PC-3 (cell line): ENCODE results near the gene DNAH2. TPM values are rescaled to one million over a fixed set of nuclear protein-coding genes. Genes with fewer than 3 reads are reported as not detected.

Experiments used
- ATAC-seq: fragments of 200-7000 bp; cut with Tn5 transposase; 2 replicates; pipeline ENCODE4 v1.9.1; 2020; ENCODE audit warnings: mild to moderate bottlenecking, moderate library complexity
- BruUV-seq: library from RNA; stranded (reverse); fragments of 400-500 nt; replicated peaks from 2 replicates; lab custom pipeline; 2021; lab: Mats Ljungman, UMichigan
- CTCF ChIA-PET: fragments of 300-600 bp; sonication (Branson Sonifier 250); formaldehyde crosslinking; loops from one replicate; lab custom pipeline; 2022; ENCODE audit warnings: antibody characterized with exemption; lab: Charles Lee
- POLR2A ChIA-PET: fragments of 300-600 bp; sonication (Branson Sonifier 250); formaldehyde crosslinking; loops from one replicate; lab custom pipeline; 2022; ENCODE audit warnings: antibody characterized with exemption; ENCODE audit not compliant: unreplicated experiment; lab: Charles Lee
- DNase-seq: peaks from one replicate; pipeline ENCODE4 v3.0.0-alpha.2; 2015
- H2AFZ ChIP-seq: fragments of 300-600 bp; sonication (generic); 2 replicates; pipeline ENCODE4 v1.6.0; 2016; ENCODE audit warnings: antibody characterized with exemption, low read length
- H3F3A ChIP-seq: fragments of 300-600 bp; sonication (generic); one replicate; pipeline ENCODE4 v1.6.0; 2017; ENCODE audit warnings: antibody characterized with exemption, low read length, control low read depth, mild to moderate bottlenecking; ENCODE audit not compliant: unreplicated experiment
- H3K27ac ChIP-seq: fragments of 300-600 bp; sonication (generic); 2 replicates; pipeline ENCODE4 v1.5.1; 2016; ENCODE audit warnings: mild to moderate bottlenecking, low read length
- H3K27me3 ChIP-seq: fragments of 300-600 bp; sonication (generic); 2 replicates; pipeline ENCODE4 v1.6.1; 2016; ENCODE audit warnings: low read length, mixed read lengths
- H3K36me3 ChIP-seq: fragments of 300-600 bp; sonication (generic); 2 replicates; pipeline ENCODE4 v1.6.1; 2016; ENCODE audit warnings: low read depth, mixed run types, low read length, mixed read lengths
- H3K4me1 ChIP-seq: fragments of 300-600 bp; sonication (generic); 2 replicates; pipeline ENCODE4 v1.5.1; 2016; ENCODE audit warnings: low read length; ENCODE audit not compliant: insufficient read depth
- H3K4me2 ChIP-seq: fragments of 300-600 bp; sonication (generic); 2 replicates; pipeline ENCODE4 v1.6.0; 2016; ENCODE audit warnings: low read length
- H3K4me3 ChIP-seq: fragments of 300-600 bp; sonication (generic); 2 replicates; pipeline ENCODE4 v1.5.1; 2016; ENCODE audit warnings: mild to moderate bottlenecking, low read length, mixed read lengths
- H3K79me2 ChIP-seq: fragments of 300-600 bp; sonication (generic); 2 replicates; pipeline ENCODE4 v1.6.1; 2017; ENCODE audit warnings: low read length, mixed read lengths
- H3K9ac ChIP-seq: fragments of 300-600 bp; sonication (generic); 2 replicates; pipeline ENCODE4 v1.6.0; 2016; ENCODE audit warnings: mild to moderate bottlenecking, low read length
- H3K9me2 ChIP-seq: fragments of 300-600 bp; sonication (generic); replicated peaks from 2 replicates; pipeline ENCODE4 v1.6.1; 2016; ENCODE audit warnings: mixed run types, low read length, mixed read lengths
- H3K9me3 ChIP-seq: fragments of 300-600 bp; sonication (generic); 2 replicates; pipeline ENCODE4 v1.6.1; 2016; ENCODE audit warnings: low read length, mixed read lengths
- H4K20me1 ChIP-seq: fragments of 300-600 bp; sonication (generic); 2 replicates; pipeline ENCODE4 v1.6.1; 2016; ENCODE audit warnings: low read length, mixed read lengths
- CTCF ChIP-seq: fragments of 300-600 bp; sonication (generic); conservative IDR thresholded peaks from 2 replicates; pipeline ENCODE4 v1.5.1; 2017; ENCODE audit warnings: antibody characterized with exemption, low read depth, mild to moderate bottlenecking, low read length
- EZH2 ChIP-seq: fragments of 300-600 bp; sonication (generic); IDR thresholded peaks from one replicate; pipeline ENCODE4 v1.6.1; 2017; ENCODE audit warnings: antibody characterized with exemption, mild to moderate bottlenecking, low read length; ENCODE audit not compliant: unreplicated experiment
- EZH2phosphoT487 ChIP-seq: fragments of 300-600 bp; sonication (generic); IDR thresholded peaks from 2 replicates; pipeline ENCODE4 v1.6.1; 2018; ENCODE audit warnings: mild to moderate bottlenecking, antibody characterized with exemption, low read length, borderline replicate concordance
- intact Hi-C: fragments of 100-400 bp; cut with micrococcal nuclease; formaldehyde crosslinking; loops from 2 replicates; pipeline ENCODE4 v1.9.0; 2023
- total RNA-seq: library from RNA; depleted of rRNA; stranded (reverse); fragments of >200 nt; gene quantifications from 2 replicates; pipeline ENCODE4 v1.2.3, GENCODE V29; 2014

Gene DNAH2
- total RNA-seq, 1 experiment from 2014 or later = 0.62 TPM

GRCh38 chr17:7830616-7831015 is 113.1 kb downstream of the DNAH2 start:
- Histone ChIP-seq H3K9ac (no peak overlapping the region), H3K4me2 (no peak overlapping the region), H3K36me3 (no peaks in the 10 kb centered on the region), H3K9me3 (no peaks in the 10 kb centered on the region), H3K4me1 (peaks cover 4% of the 10 kb centered on the region), H3F3A (no peaks in the 10 kb centered on the region), H3K27me3 (no peaks in the 10 kb centered on the region), H3K4me3 (no peak overlapping the region), H4K20me1 (no peaks in the 10 kb centered on the region), H3K9me2 (no peaks in the 10 kb centered on the region), H3K79me2 (no peaks in the 10 kb centered on the region), H3K27ac (no peak overlapping the region), H2AFZ (no peak overlapping the region)
- POLR2A ChIA-PET = no interaction called here
- no TSS peak for BruUV-seq
- no peak for DNase-seq
- intact Hi-C loops = no loop called here
- ATAC-seq = no peak
- TF ChIP-seq EZH2phosphoT487 (no peak), CTCF (no peak), EZH2 (no peak)
- CTCF ChIA-PET = no interaction called here

- intact Hi-C loops = no loop called here
- H3K4me2 ChIP-seq = no peak overlapping the region
- no peaks in the 10 kb centered on the region for H3F3A ChIP-seq
- no peak for DNase-seq
- no peak overlapping the region for H3K9ac ChIP-seq
- TF ChIP-seq EZH2phosphoT487 = no peak
- no peak for TF ChIP-seq EZH2
- no peak for TF ChIP-seq CTCF
- H3K79me2 ChIP-seq = no peaks in the 10 kb centered on the region
- no peak for ATAC-seq
- POLR2A ChIA-PET = no interaction called here
- CTCF ChIA-PET = no interaction called here
- H3K9me2 ChIP-seq = no peaks in the 10 kb centered on the region
- H3K27me3 ChIP-seq = no peaks in the 10 kb centered on the region
- H3K9me3 ChIP-seq = no peaks in the 10 kb centered on the region
- no peaks in the 10 kb centered on the region for H3K36me3 ChIP-seq
- no TSS peak for BruUV-seq
- H3K4me3 ChIP-seq = no peak overlapping the region
- peaks cover 4% of the 10 kb centered on the region for H3K4me1 ChIP-seq
- no peak overlapping the region for H3K27ac ChIP-seq
- H2AFZ ChIP-seq = no peak overlapping the region
- no peaks in the 10 kb centered on the region for H4K20me1 ChIP-seq
Measured at GRCh38 chr17:7831233-7831632, 113.7 kb downstream of the DNAH2 start.

- H3K79me2 ChIP-seq = no peaks in the 10 kb centered on the region
- DNase-seq = no peak
- H2AFZ ChIP-seq = no peak overlapping the region
- BruUV-seq = no TSS peak
- intact Hi-C loops = no loop called here
- no peaks in the 10 kb centered on the region for H3K36me3 ChIP-seq
- CTCF ChIA-PET = no interaction called here
- POLR2A ChIA-PET = no interaction called here
- no peak overlapping the region for H3K4me3 ChIP-seq
- TF ChIP-seq EZH2phosphoT487 (no peak), EZH2 (no peak), CTCF (no peak)
- no peaks in the 10 kb centered on the region for H4K20me1 ChIP-seq
- no peaks in the 10 kb centered on the region for H3K9me2 ChIP-seq
- no peaks in the 10 kb centered on the region for H3K27me3 ChIP-seq
- H3K27ac ChIP-seq = no peak overlapping the region
- no peak for ATAC-seq
- H3K4me1 ChIP-seq = peaks cover 14% of the 10 kb centered on the region
- no peaks in the 10 kb centered on the region for H3F3A ChIP-seq
- H3K9me3 ChIP-seq = no peaks in the 10 kb centered on the region
- H3K4me2 ChIP-seq = no peak overlapping the region
- H3K9ac ChIP-seq = no peak overlapping the region
Measured at GRCh38 chr17:7832431-7832830, 114.9 kb downstream of the DNAH2 start.
